Prostate gland (tissue), 2 donors: ENCODE data around the gene ST7L.

Experiments
- POLR2AphosphoS5 ChIP-seq: sonication (generic); formaldehyde crosslinking; IDR thresholded peaks from one replicate; pipeline ENCODE4 v1.6.1; 2017; ENCODE audit warnings: antibody characterized with exemption
- TF ChIP-seq, protein P1 (sequence below), 4 experiments: fragments of 200-600 bp in 2 of 4; fragments of 450-650 bp in 2 of 4; sonication (generic) in 2 of 4; IDR thresholded peaks; 1 replicate in 3 of 4; 2 replicates in 1 of 4; pipeline ENCODE4 v1.5.1; 2016 to 2019; ENCODE audit warnings: antibody characterized with exemption in 4 of 4, mild to moderate bottlenecking in 2 of 4, moderate library complexity in 2 of 4

DNA sequence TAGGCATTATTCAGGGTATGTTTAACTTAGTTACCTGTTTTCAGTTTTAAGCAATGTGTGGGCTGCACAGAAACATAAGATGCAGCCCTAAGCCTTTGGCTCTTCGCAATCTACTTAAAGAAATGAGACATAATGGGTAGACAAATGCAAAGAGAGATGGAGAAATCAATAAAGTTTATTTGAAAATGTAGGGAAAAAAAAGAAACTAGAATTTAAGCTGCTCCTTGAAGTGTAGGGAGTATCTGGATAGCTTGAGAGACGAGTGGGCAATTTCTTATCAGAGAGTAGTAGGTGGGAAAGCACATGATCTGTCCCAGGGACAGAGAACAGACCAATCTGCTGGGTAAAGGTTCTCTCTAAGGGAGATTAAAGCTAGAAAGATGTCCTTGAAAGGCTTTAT lies 101.3 kb downstream of the ST7L start:
- no peak for TF ChIP-seq POLR2AphosphoS5
- TF ChIP-seq, protein P1, sequence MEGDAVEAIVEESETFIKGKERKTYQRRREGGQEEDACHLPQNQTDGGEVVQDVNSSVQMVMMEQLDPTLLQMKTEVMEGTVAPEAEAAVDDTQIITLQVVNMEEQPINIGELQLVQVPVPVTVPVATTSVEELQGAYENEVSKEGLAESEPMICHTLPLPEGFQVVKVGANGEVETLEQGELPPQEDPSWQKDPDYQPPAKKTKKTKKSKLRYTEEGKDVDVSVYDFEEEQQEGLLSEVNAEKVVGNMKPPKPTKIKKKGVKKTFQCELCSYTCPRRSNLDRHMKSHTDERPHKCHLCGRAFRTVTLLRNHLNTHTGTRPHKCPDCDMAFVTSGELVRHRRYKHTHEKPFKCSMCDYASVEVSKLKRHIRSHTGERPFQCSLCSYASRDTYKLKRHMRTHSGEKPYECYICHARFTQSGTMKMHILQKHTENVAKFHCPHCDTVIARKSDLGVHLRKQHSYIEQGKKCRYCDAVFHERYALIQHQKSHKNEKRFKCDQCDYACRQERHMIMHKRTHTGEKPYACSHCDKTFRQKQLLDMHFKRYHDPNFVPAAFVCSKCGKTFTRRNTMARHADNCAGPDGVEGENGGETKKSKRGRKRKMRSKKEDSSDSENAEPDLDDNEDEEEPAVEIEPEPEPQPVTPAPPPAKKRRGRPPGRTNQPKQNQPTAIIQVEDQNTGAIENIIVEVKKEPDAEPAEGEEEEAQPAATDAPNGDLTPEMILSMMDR (IDR thresholded peaks at IDR 0.05), result no peak
